ENCODE results near the gene FOXD1. TPM values are rescaled to one million over a fixed set of nuclear protein-coding genes. Genes with fewer than 3 reads are reported as not detected.
"Not testable (repeated sequence)": the region's sequence is repeated elsewhere in the genome, so short reads cannot be mapped to it uniquely, and the experiment has no call there.

The FOXD1 gene
- total RNA-seq, 1 donor from 2014 or later = 30.0 TPM

DNA sequence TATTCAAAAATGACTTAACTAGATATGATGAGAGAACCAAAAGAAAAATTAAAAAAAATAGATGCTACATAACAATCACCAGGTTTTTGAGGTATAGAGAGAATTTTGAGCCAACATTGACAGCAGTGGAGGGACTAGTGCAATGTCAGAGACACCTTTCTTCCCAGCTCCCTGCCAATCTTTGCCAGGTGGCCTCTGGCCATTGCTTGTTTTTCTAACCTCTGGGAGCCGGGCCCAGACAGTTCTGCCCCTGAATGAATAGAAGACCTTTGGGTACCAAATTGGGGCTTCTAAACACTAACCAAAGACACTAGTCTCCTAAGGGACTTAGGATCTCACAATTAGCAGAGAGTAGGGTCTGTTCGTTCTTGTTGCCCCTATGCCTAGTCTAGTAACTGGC is 33.4 kb downstream of the FOXD1 start:
- no peak overlapping the region for H3K4me3 ChIP-seq (ENCODE audit: low read depth, low read length)
- TF ChIP-seq, protein P1, sequence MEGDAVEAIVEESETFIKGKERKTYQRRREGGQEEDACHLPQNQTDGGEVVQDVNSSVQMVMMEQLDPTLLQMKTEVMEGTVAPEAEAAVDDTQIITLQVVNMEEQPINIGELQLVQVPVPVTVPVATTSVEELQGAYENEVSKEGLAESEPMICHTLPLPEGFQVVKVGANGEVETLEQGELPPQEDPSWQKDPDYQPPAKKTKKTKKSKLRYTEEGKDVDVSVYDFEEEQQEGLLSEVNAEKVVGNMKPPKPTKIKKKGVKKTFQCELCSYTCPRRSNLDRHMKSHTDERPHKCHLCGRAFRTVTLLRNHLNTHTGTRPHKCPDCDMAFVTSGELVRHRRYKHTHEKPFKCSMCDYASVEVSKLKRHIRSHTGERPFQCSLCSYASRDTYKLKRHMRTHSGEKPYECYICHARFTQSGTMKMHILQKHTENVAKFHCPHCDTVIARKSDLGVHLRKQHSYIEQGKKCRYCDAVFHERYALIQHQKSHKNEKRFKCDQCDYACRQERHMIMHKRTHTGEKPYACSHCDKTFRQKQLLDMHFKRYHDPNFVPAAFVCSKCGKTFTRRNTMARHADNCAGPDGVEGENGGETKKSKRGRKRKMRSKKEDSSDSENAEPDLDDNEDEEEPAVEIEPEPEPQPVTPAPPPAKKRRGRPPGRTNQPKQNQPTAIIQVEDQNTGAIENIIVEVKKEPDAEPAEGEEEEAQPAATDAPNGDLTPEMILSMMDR (conservative IDR thresholded peaks at IDR 0.05; ENCODE audit: low read depth, low read length) = no peak
- DNase-seq (ENCODE audit: low read depth) = no peak

DNA sequence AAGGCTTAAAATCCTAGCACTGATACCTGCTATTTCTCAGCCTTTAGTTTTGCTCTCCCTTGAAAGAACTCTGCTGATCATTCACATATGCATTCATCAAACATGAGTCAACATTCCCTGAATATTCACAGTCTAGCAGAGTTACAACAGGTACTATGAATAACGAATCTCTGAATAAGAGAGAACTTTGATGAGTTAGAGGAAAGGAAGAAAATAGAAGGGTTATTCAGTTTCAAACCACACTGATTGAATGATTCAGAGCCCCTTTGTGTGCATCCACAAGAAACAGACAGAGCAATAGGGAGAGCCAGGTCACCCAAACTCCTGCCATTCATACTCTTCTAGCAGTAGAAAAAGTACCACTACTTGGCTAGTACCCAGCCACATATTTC is 36.0 kb downstream of the FOXD1 start:
- peak; percentile 98 for DNase-seq (ENCODE audit: low read depth)
- H3K4me3 ChIP-seq (ENCODE audit: low read depth, low read length) = no peak overlapping the region
- TF ChIP-seq, protein P1 (conservative IDR thresholded peaks at IDR 0.05; ENCODE audit: low read depth, low read length) = no peak

DNA sequence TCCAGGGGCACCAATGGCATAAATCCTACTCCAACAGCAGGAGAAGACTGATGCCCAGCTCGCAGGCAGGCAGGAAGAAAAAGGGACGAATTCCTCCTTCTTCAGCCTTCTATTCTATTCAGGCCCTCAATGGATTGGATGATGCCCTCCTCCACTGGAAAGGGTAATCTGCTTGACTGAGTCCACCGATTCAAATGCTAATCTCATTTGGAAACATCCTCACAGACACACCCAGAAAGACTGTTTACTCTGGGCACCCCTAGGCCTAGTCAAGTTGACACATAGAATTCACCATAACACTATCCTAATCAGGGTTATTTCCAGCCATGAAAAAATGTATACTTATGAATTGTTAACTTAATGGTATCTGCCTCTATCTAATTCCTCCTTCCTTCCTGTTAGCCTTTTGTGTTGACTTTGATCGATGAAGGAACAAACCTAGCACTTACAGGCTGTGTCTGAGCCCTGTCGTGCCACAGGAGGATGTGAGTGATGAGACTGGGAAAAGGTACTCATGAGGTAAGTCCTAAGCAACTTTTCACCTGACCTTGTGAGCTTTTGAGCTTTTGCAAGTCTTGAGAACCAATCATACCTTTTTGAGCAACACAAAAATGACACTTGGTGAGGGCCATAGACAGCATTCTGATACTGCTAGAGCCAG is 36.5 kb downstream of the FOXD1 start:
- H3K4me3 ChIP-seq (ENCODE audit: low read depth, low read length) = no peak overlapping the region
- TF ChIP-seq, protein P1 (conservative IDR thresholded peaks at IDR 0.05; ENCODE audit: low read depth, low read length) = no peak
- DNase-seq (ENCODE audit: low read depth) = no peak

DNA sequence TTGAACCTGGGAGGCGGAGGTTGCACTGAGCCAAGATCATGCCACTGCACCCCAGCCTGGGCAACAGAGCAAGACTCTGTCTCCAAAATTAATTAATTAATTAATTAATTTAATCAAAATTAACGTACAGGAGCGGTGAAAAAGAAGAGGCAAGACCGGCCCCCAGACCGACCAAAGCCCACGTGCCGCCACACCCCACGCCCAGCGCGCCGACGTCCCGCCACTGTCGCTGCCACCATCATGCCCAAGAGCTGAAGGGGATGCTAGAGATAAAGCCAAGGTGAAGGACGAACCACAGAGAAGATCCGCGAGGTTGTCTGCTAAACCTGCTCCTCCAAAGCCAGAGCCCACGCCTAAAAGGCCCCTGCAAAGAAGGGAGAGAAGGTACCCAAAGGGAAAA is 38.6 kb downstream of the FOXD1 start:
- not testable (repeated sequence) for H3K4me3 ChIP-seq (ENCODE audit: low read depth, low read length)

DNA sequence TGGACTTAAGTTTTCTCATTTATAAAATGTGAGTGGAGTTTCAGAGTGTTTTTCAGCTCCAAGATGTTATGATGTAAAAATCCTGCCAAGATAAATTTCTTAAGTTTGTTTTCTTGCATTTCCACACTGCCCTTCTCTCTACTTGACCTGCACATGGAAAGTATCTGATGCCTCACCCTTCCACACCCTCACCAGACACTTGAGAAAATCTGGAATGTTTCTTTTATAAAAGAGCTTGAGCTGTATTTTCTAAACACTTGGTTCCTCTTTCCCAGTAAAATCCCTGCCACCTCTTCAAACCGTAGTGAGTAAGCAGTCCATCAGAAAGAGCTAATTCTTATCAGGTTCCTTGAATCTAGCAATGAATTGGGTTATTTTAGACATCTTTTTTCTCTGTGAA is 42.9 kb downstream of the FOXD1 start:
- no peak overlapping the region for H3K4me3 ChIP-seq (ENCODE audit: low read depth, low read length)
- no peak for DNase-seq (ENCODE audit: low read depth)
- TF ChIP-seq, protein P1 (conservative IDR thresholded peaks at IDR 0.05; ENCODE audit: low read depth, low read length) = no peak

More for the DNA sequence above, 38.6 kb downstream of the FOXD1 start:
- DNase-seq (ENCODE audit: low read depth) = not testable (repeated sequence)

DNA sequence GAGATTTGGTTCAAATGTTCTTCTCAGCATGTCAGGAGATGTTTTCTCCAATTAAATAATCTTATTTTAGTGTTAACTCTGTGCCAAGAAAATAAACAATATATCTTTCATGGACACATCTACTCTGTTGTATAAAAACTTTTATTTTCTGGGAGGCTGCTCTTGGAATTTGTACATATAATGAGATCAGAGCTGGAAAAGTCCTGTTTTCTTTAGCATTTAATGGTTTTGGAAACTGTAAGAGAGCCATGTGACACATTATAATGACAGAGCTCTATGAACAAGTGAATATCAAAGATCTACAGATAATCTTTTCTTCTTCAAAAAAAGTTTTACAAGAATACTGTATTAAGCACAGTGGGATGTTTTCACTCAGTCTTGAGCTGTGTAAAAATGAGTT is 48.8 kb downstream of the FOXD1 start:
- TF ChIP-seq, protein P1 (conservative IDR thresholded peaks at IDR 0.05; ENCODE audit: low read depth, low read length) = no peak
- H3K4me3 ChIP-seq (ENCODE audit: low read depth, low read length) = no peak overlapping the region
- DNase-seq (ENCODE audit: low read depth) = no peak

Other genes starting within 250 kb of the FOXD1 start
- gene BTF3, start 49.7 kb upstream of the FOXD1 start, total RNA-seq = 731 and 741 TPM in 2 replicates
- 5.8 and 10.8 TPM in 2 replicates for gene ANKRA2, start 116.9 kb upstream of the FOXD1 start, total RNA-seq
- gene UTP15, start 117.0 kb upstream of the FOXD1 start, total RNA-seq = 13.7 and 22.4 TPM in 2 replicates
- gene ARHGEF28, start 177.4 kb upstream of the FOXD1 start, total RNA-seq = 58.2 and 72.1 TPM in 2 replicates